Activated CD8-positive, alpha-beta memory T cell treated with anti-CD3 and anti-CD28 coated beads, Interleukin-2, amount 10 ng/mL, durations not matched to agents 7 days and 5 days (primary cell): ENCODE measurements around the gene TCF4. TPM values are rescaled to one million over a fixed set of nuclear protein-coding genes. Genes with fewer than 3 reads are reported as not detected.

Source experiments
- ATAC-seq: fragments of 150-1000 bp; cut with Tn5 transposase; one replicate; pipeline ENCODE4 v1.10.0; 2021; ENCODE audit warnings: moderate library complexity
- CTCF ChIA-PET: fragments of 350-600 bp; sonication (Branson Sonifier 250); formaldehyde crosslinking; loops from one replicate; lab custom pipeline; 2021; ENCODE audit warnings: antibody characterized with exemption; lab: Charles Lee
- DNase-seq: peaks from one replicate; pipeline ENCODE4 v3.0.0-alpha.2; 2020
- H3K27ac Mint-ChIP-seq: one replicate; pipeline ENCODE4 v1.8.0; 2021; ENCODE audit warnings: mild to moderate bottlenecking, mixed read lengths
- H3K27me3 Mint-ChIP-seq: one replicate; pipeline ENCODE4 v1.8.0; 2021; ENCODE audit warnings: mixed read lengths
- H3K36me3 Mint-ChIP-seq: one replicate; pipeline ENCODE4 v1.8.0; 2021; ENCODE audit warnings: mild to moderate bottlenecking, mixed read lengths
- H3K4me1 Mint-ChIP-seq: one replicate; pipeline ENCODE4 v1.8.0; 2021; ENCODE audit warnings: mixed read lengths
- H3K4me3 Mint-ChIP-seq: one replicate; pipeline ENCODE4 v1.8.0; 2021; ENCODE audit warnings: mild to moderate bottlenecking, moderate library complexity, mixed read lengths
- H3K9me3 Mint-ChIP-seq: one replicate; pipeline ENCODE4 v1.8.0; 2022; ENCODE audit warnings: low read depth, mixed read lengths
- total RNA-seq, 2 experiments: library from RNA; stranded (reverse); gene quantifications; one replicate each; pipeline ENCODE4 v1.2.3, GENCODE V29; 2021

The TCF4 gene
- total RNA-seq, 2 experiments from 2014 or later = 1.2 to 2.0 TPM

DNA sequence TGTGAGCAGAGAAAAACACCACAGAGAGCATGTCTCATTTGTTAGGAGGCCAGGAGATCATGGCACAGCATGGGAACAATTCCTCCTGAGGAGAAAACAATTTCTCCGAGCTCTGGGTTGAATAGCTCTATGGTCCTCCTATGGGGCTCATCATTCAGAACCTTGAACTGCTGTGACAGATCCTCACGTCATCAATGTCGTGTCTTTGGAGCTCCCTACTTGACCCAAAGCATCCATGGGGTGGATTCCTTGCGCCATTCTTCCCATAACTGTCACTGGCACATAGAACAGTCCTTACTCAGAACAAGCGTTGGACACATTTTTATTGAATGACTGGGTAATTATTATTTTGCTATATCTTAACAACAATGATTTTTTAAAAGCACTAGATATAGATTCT is 15.8 kb upstream of the TCF4 start:
- CTCF ChIA-PET = no interaction called here
- H3K27me3 Mint-ChIP-seq = no peaks in the 10 kb centered on the region
- no peaks in the 10 kb centered on the region for H3K36me3 Mint-ChIP-seq
- ATAC-seq = no peak
- H3K4me3 Mint-ChIP-seq = no peak overlapping the region
- H3K4me1 Mint-ChIP-seq = no peaks in the 10 kb centered on the region
- no peaks in the 10 kb centered on the region for H3K9me3 Mint-ChIP-seq
- DNase-seq = no peak
- H3K27ac Mint-ChIP-seq = no peak overlapping the region

DNA sequence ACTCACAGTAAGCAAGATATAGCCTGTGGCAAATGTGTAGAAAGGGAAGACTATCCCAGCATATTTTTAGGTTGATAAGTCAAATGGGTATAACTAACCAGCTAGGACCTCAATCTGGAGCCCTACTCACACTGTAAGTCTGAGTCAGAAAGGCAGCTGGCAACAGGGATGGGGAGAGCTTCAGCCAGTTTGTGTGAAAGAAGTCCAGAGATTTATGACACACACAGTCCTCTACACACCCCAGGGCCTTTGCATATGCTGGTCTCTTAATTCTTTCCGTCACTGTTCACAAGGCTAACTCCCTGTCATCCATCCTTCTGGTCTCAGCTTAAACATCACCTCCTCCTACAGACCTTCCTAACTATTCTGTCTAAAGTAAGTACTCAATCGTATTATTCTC is 5.9 kb upstream of the TCF4 start:
- Mint-ChIP-seq H3K27me3 (peaks cover 17% of the 10 kb centered on the region), H3K36me3 (no peaks in the 10 kb centered on the region), H3K9me3 (peaks cover 2% of the 10 kb centered on the region), H3K27ac (no peak overlapping the region), H3K4me3 (no peak overlapping the region), H3K4me1 (peaks cover 6% of the 10 kb centered on the region)
- CTCF ChIA-PET = no interaction called here
- no peak for DNase-seq
- ATAC-seq = no peak

DNA sequence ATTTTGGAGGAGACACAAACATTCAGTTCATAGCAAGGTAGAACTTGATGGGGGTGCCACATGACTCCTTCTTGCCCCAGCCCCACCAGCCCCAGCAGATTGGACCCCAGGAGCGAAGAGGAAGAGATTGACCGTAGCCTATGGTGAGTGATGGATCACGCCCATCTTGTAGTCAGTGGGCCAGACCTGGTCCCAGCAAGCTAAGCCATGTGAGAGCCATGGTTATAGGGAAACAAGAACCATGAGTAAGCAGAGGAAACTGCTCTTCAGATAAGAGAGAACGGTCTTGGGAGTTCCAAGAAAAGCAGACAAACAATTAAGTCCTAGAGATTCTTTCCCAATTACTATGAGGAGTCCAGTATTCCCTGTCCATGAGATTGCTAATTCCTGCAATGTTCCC is 4.6 kb upstream of the TCF4 start:
- peaks cover 3% of the 10 kb centered on the region for H3K36me3 Mint-ChIP-seq
- CTCF ChIA-PET = no interaction called here
- ATAC-seq (no peak), DNase-seq (no peak)
- H3K4me3 Mint-ChIP-seq = no peak overlapping the region
- peaks cover 10% of the 10 kb centered on the region for H3K4me1 Mint-ChIP-seq
- peaks cover 25% of the 10 kb centered on the region for H3K27me3 Mint-ChIP-seq
- H3K27ac Mint-ChIP-seq = no peak overlapping the region
- H3K9me3 Mint-ChIP-seq = peaks cover 2% of the 10 kb centered on the region

DNA sequence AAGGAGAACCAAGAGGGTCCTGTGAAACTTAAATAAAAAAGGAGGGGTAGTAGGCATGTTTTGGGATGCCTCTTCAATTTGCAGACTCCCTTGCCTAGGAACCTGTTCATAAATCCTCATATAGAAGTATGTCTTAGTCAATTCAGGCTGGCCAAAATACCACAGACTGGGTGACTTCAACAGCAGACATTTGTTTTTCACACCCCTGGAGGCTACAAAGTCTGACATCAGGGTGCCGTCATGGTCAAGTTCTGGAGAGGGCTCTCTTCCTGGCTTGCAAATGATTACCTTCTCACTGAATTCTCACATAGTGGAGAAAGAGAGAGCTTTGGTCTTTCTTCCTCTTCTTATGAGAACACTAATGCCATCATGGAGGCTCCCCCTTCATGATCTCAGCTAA is 4.1 kb upstream of the TCF4 start:
- Mint-ChIP-seq H3K4me1 (peaks cover 13% of the 10 kb centered on the region), H3K27ac (no peak overlapping the region), H3K9me3 (peaks cover 2% of the 10 kb centered on the region), H3K36me3 (peaks cover 3% of the 10 kb centered on the region), H3K4me3 (no peak overlapping the region), H3K27me3 (peaks cover 29% of the 10 kb centered on the region)
- CTCF ChIA-PET = no interaction called here
- ATAC-seq = no peak
- no peak for DNase-seq

DNA sequence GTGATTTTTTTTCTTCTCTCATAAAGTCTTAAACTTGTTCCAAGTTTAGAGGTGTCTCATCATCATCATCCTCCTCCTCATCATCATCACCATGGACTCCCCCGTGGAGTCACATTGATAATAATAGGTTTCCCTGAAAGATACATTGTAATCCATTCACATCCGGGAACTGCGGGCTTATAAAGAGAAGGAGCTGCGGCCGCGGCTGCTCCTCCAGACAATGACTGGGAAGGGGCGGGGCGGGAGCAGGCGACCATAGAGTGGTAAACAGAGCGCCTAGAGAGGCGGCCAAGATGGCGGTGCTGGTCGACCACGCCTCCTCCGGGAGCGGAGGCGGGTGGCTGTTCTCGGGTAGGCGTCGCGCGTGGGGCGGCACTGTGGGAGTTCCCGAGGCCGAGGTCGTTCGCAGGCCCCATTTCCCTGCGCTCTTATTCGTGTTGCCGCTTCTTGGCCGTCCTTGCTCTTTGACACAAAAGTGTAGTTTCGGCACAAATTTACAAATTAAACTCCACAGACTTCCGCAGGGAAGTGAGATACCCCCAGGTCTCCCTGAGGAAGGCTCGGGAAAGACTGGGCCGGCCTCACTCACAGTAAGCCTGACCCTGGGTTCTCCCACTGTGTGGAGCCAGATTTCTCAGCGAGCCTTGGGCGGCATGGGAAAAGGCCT is 1.8 kb upstream of the TCF4 start:
- no peak overlapping the region for H3K27ac Mint-ChIP-seq
- CTCF ChIA-PET = no interaction called here

DNA sequence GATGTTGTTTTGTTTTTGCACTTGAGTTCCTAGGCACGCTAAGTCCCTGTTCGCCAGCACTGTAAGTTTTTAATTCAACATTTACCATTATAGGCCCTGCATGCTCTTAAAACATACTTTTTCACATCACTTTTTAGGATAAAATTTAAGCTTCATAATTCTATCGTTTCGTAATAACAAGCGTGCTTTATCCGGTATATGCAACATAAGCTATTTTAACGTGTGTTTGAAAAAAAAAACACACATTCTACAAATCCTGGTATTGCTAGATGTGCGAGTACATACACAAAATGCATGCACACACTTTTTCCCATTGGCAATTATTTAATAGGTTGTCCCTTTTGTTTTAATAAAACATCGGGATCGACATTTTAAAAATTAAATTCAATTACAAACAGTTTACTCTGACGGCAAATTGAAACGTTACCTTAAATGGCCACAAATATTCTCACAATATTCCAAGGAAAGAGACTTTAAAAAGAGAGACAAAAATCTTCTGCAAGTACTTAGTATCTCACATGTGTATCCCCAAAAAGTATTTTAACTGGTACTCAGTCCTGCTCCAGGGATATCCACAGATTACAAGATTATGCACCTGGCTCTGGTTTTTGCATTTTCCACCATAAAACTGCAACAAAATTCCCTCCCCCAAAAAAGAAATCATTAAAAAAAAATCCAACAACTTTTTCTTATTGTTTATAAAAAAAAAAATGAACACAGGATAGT is 1.0 kb upstream of the TCF4 start:
- DNase-seq = no peak
- Mint-ChIP-seq H3K27ac (peak overlapping the region; percentile 55), H3K9me3 (no peaks in the 10 kb centered on the region), H3K36me3 (peaks cover 6% of the 10 kb centered on the region), H3K4me3 (peak overlapping the region; percentile 72), H3K27me3 (peaks cover 51% of the 10 kb centered on the region), H3K4me1 (peaks cover 13% of the 10 kb centered on the region)
- no peak for ATAC-seq
- CTCF ChIA-PET = no interaction called here

More for the DNA sequence above, 1.8 kb upstream of the TCF4 start:
- Mint-ChIP-seq H3K36me3 (peaks cover 6% of the 10 kb centered on the region), H3K4me3 (peak overlapping the region; percentile 72), H3K4me1 (peaks cover 13% of the 10 kb centered on the region), H3K9me3 (no peaks in the 10 kb centered on the region), H3K27me3 (peaks cover 51% of the 10 kb centered on the region)
- peak; percentile 90 for ATAC-seq
- peak; percentile 79 for DNase-seq

DNA sequence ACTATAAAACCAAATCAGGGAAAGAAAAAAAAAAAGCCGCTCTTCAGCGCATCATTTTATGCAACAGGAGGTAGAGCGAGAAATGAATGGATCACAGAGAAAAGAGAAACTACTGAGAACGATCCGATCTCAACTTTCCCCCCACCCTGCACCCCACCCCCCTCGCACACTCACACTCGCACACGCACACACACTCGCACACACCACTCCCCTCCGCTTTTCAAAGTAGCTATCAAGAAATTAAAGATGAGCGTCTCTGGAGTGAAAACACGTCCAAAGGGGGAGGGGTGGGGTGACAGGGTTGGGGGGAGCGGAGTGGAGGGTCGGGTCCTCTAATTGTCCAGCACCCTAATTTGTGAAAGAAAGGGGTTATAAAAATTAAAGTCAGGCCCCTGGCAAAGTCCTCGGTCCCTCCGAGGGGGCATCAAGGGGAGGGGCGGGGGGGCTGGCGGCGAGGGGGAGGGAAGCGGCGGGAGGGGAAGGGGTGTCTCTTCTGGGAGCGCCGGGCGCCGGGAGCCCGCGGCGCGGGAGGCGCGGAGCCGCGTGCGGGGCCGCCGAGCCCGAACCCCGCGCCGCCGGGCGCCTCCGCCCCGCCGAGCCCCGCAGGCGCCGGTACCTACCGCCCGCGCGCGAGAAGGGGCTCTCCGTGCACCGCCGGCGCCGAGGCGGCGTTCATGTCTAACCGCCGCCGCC is 428 bp downstream of the TCF4 start:
- Mint-ChIP-seq H3K4me1 (peaks cover 13% of the 10 kb centered on the region), H3K27ac (no peak overlapping the region), H3K27me3 (peaks cover 53% of the 10 kb centered on the region), H3K9me3 (no peaks in the 10 kb centered on the region), H3K4me3 (peak overlapping the region; percentile 72), H3K36me3 (peaks cover 6% of the 10 kb centered on the region)
- CTCF ChIA-PET = no interaction called here
- ATAC-seq = no peak
- no peak for DNase-seq

DNA sequence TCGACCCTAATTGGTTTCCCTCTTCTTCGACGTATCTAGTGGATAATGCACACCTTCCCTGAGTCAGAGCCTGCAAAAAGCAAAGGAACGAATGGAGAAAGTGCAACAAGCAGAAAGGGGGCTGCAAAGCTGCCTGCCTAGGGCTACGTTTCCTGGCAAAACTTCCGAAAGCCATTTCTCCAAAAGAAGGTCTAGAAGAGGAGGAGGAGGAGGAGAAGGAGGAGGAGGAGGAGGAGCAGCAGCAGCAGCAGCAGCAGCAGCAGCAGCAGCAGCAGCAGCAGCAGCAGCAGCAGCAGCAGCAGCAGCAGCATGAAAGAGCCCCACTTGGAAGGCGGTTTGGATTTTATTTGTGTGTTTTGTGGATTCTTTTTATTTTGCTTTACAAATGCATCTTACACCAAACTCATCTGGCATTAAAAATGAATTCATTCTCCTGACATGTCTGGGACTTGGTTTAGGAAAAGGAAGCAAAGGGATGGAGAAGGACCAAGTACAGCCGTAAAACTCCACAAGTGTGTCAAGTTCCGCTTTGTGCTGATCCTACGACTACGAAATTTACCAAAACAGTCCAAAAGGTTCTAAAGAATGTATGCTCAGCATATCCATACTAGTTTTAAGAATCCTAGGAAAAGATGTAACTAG is 2.0 kb downstream of the TCF4 start:
- ATAC-seq (no peak), DNase-seq (no peak)
- Mint-ChIP-seq H3K36me3 (peaks cover 6% of the 10 kb centered on the region), H3K9me3 (no peaks in the 10 kb centered on the region), H3K27ac (no peak overlapping the region), H3K4me1 (peaks cover 13% of the 10 kb centered on the region), H3K27me3 (peaks cover 61% of the 10 kb centered on the region), H3K4me3 (no peak overlapping the region)
- CTCF ChIA-PET = no interaction called here

DNA sequence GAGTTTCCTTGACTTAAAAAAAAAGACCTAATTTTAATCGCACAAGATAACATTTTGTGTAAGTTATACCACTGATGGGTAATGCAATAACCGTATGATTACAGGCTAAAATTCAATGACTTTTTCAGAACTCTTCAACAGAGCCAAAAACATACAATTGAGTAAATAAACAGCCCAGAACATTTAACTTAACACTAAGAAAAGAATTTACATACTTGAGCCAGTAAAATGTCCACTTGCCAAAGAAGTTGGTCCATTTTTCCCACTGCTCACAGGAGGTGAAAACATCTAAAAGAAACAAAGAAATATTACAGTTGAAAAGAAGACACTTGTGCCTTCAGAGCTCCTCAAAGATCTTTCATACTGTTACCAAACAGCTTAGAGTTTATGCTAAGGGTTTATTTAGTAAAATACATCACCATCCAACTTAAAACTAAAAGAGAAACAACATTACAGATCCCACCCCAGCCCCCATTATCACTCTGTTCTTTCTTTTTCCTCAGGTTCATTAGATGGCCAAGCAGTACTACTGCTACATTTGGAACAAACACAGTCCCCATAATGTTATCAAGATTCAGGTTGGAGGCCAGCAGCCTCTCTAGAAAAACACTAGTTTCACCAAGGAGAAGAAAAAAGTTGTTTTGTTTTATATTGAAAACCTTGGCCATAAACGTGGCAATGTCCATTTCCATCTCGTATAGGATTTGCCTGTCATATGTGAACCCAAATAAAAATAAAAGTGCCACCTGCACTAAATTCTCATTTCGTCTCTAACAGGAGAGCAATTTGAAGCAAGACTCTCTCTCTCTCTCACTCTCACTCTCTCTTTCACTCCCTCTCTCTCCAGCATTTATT is 2.7 kb downstream of the TCF4 start:
- CTCF ChIA-PET = no interaction called here
- Mint-ChIP-seq H3K27me3 (peaks cover 57% of the 10 kb centered on the region), H3K36me3 (peaks cover 6% of the 10 kb centered on the region), H3K27ac (no peak overlapping the region), H3K9me3 (no peaks in the 10 kb centered on the region), H3K4me1 (peaks cover 13% of the 10 kb centered on the region), H3K4me3 (no peak overlapping the region)
- ATAC-seq (no peak), DNase-seq (no peak)

DNA sequence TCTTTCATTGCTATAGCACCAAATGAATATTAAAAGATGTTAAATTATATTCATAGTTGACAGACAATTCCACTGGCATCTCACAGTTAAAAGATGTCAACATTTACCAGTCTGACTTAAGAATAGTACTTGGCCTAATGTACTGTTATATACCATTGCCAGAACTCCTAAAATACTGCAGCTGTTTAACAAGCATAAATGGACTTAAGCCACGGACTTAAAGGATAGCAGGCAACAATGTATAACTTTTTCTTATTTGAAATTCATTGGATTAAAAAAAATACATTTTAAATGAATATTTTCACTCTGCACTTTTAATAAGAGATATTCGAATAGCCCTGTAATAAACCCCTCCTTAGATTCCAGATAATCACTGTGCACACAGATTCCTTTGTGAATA is 3.8 kb downstream of the TCF4 start:
- Mint-ChIP-seq H3K27me3 (peaks cover 47% of the 10 kb centered on the region), H3K4me1 (peaks cover 7% of the 10 kb centered on the region), H3K27ac (no peak overlapping the region), H3K9me3 (no peaks in the 10 kb centered on the region), H3K36me3 (peaks cover 6% of the 10 kb centered on the region), H3K4me3 (no peak overlapping the region)
- no peak for DNase-seq
- CTCF ChIA-PET = no interaction called here
- no peak for ATAC-seq

DNA sequence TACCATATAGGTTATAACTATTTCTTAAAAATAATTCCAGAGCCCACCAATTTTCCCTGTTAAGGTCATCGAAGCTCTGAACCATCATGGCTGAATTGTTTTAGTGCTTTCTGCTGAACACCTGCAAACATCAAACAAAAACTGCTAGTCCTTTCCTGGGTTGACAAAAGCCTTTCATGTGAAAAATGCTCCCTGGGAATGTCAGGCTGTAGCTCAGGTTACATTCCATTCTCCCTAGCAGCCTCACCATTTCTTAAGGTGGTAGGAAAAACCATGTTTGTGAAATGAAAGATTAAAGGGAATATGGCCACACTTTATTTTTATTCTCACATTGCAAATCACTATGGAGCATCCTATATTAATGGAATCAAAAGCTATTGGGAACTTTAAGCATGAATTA is 5.7 kb downstream of the TCF4 start:
- peaks cover 2% of the 10 kb centered on the region for H3K36me3 Mint-ChIP-seq
- H3K27me3 Mint-ChIP-seq = peaks cover 34% of the 10 kb centered on the region
- no peaks in the 10 kb centered on the region for H3K9me3 Mint-ChIP-seq
- no peak for DNase-seq
- H3K4me1 Mint-ChIP-seq = peaks cover 2% of the 10 kb centered on the region
- H3K27ac Mint-ChIP-seq = no peak overlapping the region
- H3K4me3 Mint-ChIP-seq = no peak overlapping the region
- CTCF ChIA-PET = no interaction called here
- ATAC-seq = no peak

DNA sequence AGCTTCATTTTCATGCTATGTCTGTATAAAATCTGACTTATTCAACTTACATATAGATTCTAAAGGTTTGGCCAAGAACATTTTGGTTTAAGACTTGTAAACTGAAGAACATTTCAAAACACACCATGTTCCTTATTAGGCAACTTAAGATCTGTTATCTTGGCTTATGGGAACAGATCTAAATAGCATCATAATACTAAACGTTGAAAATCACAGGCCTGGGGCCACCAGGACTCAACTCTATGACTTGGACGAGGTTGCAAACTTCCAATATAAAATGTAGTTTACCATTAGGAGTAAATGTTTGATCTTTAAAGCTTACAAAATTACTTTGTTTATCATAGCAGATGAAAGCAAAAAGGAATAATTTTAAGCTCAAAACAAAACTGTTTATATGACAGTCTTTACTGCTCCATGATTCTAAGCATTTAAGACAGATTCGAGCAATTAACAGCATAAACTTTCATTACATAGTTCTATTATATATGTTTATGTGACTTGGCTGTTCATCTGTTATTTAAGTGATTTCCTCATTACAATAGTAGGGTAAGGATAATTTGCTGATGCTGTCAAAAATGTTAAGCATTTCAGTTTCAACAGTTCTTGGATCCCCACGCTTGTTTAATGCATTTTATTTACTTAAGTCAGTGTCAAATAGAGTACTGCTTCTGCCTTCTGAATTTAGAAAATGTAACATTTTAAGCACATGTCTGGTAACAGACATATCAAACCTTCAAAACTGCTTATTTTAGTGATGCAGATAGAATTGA is 8.3 kb downstream of the TCF4 start:
- no peaks in the 10 kb centered on the region for H3K36me3 Mint-ChIP-seq
- CTCF ChIA-PET = no interaction called here
- no peaks in the 10 kb centered on the region for H3K4me1 Mint-ChIP-seq
- no peak for DNase-seq
- H3K9me3 Mint-ChIP-seq = no peaks in the 10 kb centered on the region
- H3K4me3 Mint-ChIP-seq = no peak overlapping the region
- ATAC-seq = no peak
- H3K27me3 Mint-ChIP-seq = peaks cover 9% of the 10 kb centered on the region
- no peak overlapping the region for H3K27ac Mint-ChIP-seq
